Smooth muscle cell (in vitro differentiated cells): ENCODE data around the gene CEP70. TPM values are rescaled to one million over a fixed set of nuclear protein-coding genes. Genes with fewer than 3 reads are reported as not detected.

Source experiments
- DNase-seq: peaks from one replicate; lab custom pipeline; 2025; ENCODE audit not compliant: unreplicated experiment; lab: John Stamatoyannopoulos, UW
- H2AFZ ChIP-seq: fragments of 200-600 bp; sonication (generic); 2 replicates; pipeline ENCODE4 v1.6.0; 2016; ENCODE audit warnings: antibody characterized with exemption, low read depth, mild to moderate bottlenecking
- H3F3A ChIP-seq: fragments of 200-600 bp; sonication (generic); 2 replicates; pipeline ENCODE4 v1.6.0; 2017; ENCODE audit warnings: antibody characterized with exemption, low read depth
- H3K27ac ChIP-seq: fragments of 200-600 bp; sonication (generic); 2 replicates; pipeline ENCODE4 v1.5.1; 2016; ENCODE audit warnings: low read depth, mild to moderate bottlenecking
- H3K27me3 ChIP-seq: fragments of 200-600 bp; sonication (generic); 2 replicates; pipeline ENCODE4 v1.6.1; 2016; ENCODE audit warnings: low read depth, mild to moderate bottlenecking
- H3K36me3 ChIP-seq: fragments of 200-600 bp; sonication (generic); 2 replicates; pipeline ENCODE4 v1.5.1; 2016; ENCODE audit warnings: low read depth
- H3K4me1 ChIP-seq: fragments of 200-600 bp; sonication (generic); 2 replicates; pipeline ENCODE4 v1.5.1; 2016; ENCODE audit warnings: low read depth
- H3K4me2 ChIP-seq: fragments of 200-600 bp; sonication (generic); 2 replicates; pipeline ENCODE4 v1.6.0; 2016; ENCODE audit warnings: mild to moderate bottlenecking
- H3K4me3 ChIP-seq: fragments of 200-600 bp; sonication (generic); 2 replicates; pipeline ENCODE4 v1.5.1; 2016; ENCODE audit warnings: mild to moderate bottlenecking
- H3K79me2 ChIP-seq: fragments of 200-600 bp; sonication (generic); 2 replicates; pipeline ENCODE4 v1.6.0; 2016; ENCODE audit warnings: low read depth, mild to moderate bottlenecking
- H3K9ac ChIP-seq: fragments of 200-600 bp; sonication (generic); 2 replicates; pipeline ENCODE4 v1.6.0; 2016; ENCODE audit warnings: low read depth
- H3K9me3 ChIP-seq: fragments of 200-600 bp; sonication (generic); replicated peaks from 2 replicates; pipeline ENCODE4 v1.5.1; 2016; ENCODE audit warnings: low read depth
- H4K20me1 ChIP-seq: fragments of 200-600 bp; sonication (generic); 2 replicates; pipeline ENCODE4 v1.6.0; 2016; ENCODE audit warnings: low read depth
- WGBS: methylation state at CpG from one replicate; pipeline ENCODE4 v1.1.7; 2016; ENCODE audit warnings: low lambda C conversion rate; 5-methylcytosine and 5-hydroxymethylcytosine counted together
- polyA plus RNA-seq: library from polyadenylated mRNA; unstranded; fragments of >200 nt; fragmentation: Nextera tagmentation; extraction: Ambion mirVana; gene quantifications from 2 replicates; pipeline ENCODE4 v1.2.1, GENCODE V29; 2016
- total RNA-seq: library from RNA; depleted of rRNA; stranded (reverse); fragments of >200 nt; gene quantifications from 2 replicates; pipeline ENCODE4 v1.2.3, GENCODE V29; 2014
- TF ChIP-seq, protein P1 (sequence below): fragments of 200-600 bp; sonication (generic); IDR thresholded peaks from 2 replicates; pipeline ENCODE4 v1.5.1; 2017; ENCODE audit warnings: borderline replicate concordance, mild to moderate bottlenecking, antibody characterized with exemption; ENCODE audit not compliant: insufficient read depth, poor library complexity, severe bottlenecking

CEP70 gene
- total and polyA plus RNA-seq, 2 experiments from 2014 or later = 6.3 to 17.1 TPM

DNA sequence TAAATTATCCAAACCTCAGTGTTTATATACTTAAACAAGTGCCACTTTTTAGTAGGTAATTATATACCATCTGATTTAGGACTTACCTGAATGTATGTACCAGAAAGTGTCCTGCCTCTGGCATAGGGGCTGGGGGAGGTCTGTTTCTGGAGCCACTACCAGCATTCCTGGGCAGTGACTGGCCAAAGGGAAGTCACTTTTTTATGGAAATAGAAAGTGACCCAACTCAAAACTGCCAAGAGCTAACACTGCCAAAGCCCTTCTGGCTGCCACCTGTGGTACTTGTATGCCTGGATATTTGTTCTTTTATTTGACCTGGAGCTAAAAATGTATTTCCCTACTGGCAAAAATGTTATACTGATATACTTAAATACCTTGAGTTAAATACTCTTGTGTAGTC is 116.9 kb downstream of the CEP70 start:
- Histone ChIP-seq H3K4me1 (no peaks in the 10 kb centered on the region), H3K4me2 (no peak overlapping the region), H3K27me3 (no peaks in the 10 kb centered on the region), H3K9me3 (no peaks in the 10 kb centered on the region), H2AFZ (no peak overlapping the region), H3K9ac (no peak overlapping the region), H3F3A (no peaks in the 10 kb centered on the region), H3K27ac (no peak overlapping the region), H3K36me3 (no peaks in the 10 kb centered on the region), H3K4me3 (no peak overlapping the region), H3K79me2 (no peaks in the 10 kb centered on the region), H4K20me1 (no peaks in the 10 kb centered on the region)
- no peak for DNase-seq
- TF ChIP-seq, protein P1, sequence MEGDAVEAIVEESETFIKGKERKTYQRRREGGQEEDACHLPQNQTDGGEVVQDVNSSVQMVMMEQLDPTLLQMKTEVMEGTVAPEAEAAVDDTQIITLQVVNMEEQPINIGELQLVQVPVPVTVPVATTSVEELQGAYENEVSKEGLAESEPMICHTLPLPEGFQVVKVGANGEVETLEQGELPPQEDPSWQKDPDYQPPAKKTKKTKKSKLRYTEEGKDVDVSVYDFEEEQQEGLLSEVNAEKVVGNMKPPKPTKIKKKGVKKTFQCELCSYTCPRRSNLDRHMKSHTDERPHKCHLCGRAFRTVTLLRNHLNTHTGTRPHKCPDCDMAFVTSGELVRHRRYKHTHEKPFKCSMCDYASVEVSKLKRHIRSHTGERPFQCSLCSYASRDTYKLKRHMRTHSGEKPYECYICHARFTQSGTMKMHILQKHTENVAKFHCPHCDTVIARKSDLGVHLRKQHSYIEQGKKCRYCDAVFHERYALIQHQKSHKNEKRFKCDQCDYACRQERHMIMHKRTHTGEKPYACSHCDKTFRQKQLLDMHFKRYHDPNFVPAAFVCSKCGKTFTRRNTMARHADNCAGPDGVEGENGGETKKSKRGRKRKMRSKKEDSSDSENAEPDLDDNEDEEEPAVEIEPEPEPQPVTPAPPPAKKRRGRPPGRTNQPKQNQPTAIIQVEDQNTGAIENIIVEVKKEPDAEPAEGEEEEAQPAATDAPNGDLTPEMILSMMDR = no peak

DNA sequence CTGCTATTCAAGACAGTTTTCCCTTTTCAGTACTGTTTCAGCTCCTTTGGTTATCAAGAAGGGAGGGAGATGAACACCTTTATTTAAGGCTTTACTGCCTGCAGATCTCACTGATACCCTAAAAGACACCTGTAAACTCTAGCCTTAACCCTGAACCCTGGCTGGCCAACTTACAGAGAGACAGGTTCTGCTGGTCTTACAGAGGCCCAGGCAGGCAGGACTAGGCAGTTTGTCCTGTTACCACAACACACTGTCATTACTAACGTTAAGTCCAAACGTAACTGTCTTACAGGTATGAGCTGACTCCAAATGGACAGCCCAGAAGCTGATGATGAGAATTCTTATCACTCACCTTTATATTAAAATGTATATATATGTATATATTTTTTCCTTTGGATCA is 117.5 kb downstream of the CEP70 start:
- 78% methylated on average over 2 of the region's 2 CpGs for WGBS
- no peak overlapping the region for H3K4me3 ChIP-seq
- no peak for DNase-seq
- H3K27ac ChIP-seq = no peak overlapping the region
- H3K4me2 ChIP-seq = no peak overlapping the region
- no peaks in the 10 kb centered on the region for H3K27me3 ChIP-seq
- H3K36me3 ChIP-seq = no peaks in the 10 kb centered on the region
- no peaks in the 10 kb centered on the region for H3K4me1 ChIP-seq
- TF ChIP-seq, protein P1 = no peak
- H4K20me1 ChIP-seq = no peaks in the 10 kb centered on the region
- H2AFZ ChIP-seq = no peak overlapping the region
- no peaks in the 10 kb centered on the region for H3K79me2 ChIP-seq
- H3F3A ChIP-seq = no peaks in the 10 kb centered on the region
- no peaks in the 10 kb centered on the region for H3K9me3 ChIP-seq
- no peak overlapping the region for H3K9ac ChIP-seq

DNA sequence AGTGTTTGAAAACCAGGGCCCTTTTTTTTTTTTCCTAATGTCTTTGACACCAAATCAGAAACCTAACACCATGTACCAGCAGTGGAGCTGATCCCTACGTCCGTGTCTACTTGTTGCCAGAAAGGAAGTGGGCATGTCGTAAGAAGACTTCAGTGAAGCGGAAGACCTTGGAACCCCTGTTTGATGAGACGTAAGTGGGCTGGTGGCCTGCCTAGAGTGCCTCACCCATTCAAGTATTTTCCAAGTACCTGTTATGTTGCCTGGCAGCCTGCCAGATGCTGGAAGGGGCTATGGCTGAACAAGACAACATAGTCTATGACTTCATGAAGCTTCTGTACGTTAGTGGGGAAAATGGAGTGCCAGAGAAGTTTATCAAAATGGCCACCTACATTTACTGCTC is 119.9 kb downstream of the CEP70 start:
- Histone ChIP-seq H2AFZ (no peak overlapping the region), H4K20me1 (no peaks in the 10 kb centered on the region), H3F3A (no peaks in the 10 kb centered on the region), H3K4me1 (no peaks in the 10 kb centered on the region), H3K4me3 (no peak overlapping the region), H3K9me3 (no peaks in the 10 kb centered on the region), H3K36me3 (no peaks in the 10 kb centered on the region), H3K4me2 (no peak overlapping the region), H3K27ac (no peak overlapping the region), H3K79me2 (no peaks in the 10 kb centered on the region), H3K9ac (no peak overlapping the region), H3K27me3 (no peaks in the 10 kb centered on the region)
- 97% methylated on average over 6 of the region's 6 CpGs for WGBS
- DNase-seq = no peak
- TF ChIP-seq, protein P1 = no peak

DNA sequence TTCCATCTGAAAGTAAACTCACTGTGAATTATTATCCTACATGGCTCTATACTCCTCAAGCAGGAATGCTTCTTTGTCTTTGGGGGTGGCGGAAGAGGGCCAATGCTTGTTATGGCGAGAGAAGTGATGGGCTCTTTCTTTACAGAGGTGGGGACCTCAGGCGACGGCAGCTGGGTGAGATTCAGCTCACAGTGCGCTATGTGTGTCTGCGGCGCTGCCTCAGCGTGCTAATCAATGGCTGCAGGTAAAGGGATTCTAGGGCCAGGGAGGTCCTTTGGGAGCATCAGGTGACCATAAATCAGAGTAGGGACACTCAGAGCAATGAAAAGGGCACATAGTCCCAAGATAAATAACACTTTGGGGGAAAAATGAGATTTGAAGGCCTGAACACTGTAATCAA is 120.7 kb downstream of the CEP70 start:
- Histone ChIP-seq H3K9ac (no peak overlapping the region), H3K4me1 (no peaks in the 10 kb centered on the region), H3K4me2 (no peak overlapping the region), H3K36me3 (no peaks in the 10 kb centered on the region), H3F3A (no peaks in the 10 kb centered on the region), H4K20me1 (no peaks in the 10 kb centered on the region), H3K4me3 (no peak overlapping the region), H2AFZ (no peak overlapping the region), H3K9me3 (no peaks in the 10 kb centered on the region), H3K27me3 (no peaks in the 10 kb centered on the region), H3K27ac (no peak overlapping the region), H3K79me2 (no peaks in the 10 kb centered on the region)
- over 99% methylated on average over 8 of the region's 8 CpGs for WGBS
- no peak for DNase-seq
- TF ChIP-seq, protein P1 = no peak
